ENCODE data around the gene STK32B. TPM values are rescaled to one million over a fixed set of nuclear protein-coding genes. Genes with fewer than 3 reads are reported as not detected.

The STK32B gene
- total and polyA plus RNA-seq, 2 experiments from 2014 or later: 0.71 to 2.3 TPM

DNA sequence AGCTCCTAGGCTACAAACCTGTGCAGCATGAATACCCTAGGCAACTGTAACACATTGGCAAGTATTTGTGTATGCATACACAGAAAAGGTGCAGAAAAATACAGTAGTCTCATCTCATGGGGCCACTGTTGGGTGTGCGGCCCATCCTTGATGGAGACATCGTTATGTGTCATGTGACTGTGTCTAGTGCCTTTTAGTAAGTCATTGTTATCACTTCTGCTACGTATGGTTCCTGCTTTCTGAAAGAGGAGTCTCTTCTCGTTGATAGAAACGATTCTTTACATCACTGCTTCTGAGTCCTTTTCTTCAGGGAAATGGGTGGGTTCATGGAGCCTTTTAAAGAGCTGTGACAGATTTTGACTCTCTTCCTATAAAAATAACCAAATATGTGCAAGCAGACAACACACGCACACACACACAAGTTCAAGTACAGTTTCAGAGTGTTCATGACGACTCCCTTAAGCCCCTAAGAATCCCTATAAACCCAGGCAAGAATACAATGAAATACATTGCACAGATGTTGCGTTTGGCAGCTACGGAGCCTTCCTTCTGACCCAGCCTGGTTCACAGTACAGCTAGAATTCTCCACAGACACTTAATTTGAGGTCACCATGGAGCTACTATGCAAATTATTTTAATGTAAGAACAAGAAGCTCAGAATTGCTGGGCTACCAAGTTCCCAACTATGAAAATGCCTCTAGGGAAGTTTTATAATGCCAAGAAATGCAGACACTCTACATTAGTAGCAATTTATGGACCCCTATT is 10.2 kb upstream of the STK32B start (continued):
- TF ChIP-seq, protein P1, sequence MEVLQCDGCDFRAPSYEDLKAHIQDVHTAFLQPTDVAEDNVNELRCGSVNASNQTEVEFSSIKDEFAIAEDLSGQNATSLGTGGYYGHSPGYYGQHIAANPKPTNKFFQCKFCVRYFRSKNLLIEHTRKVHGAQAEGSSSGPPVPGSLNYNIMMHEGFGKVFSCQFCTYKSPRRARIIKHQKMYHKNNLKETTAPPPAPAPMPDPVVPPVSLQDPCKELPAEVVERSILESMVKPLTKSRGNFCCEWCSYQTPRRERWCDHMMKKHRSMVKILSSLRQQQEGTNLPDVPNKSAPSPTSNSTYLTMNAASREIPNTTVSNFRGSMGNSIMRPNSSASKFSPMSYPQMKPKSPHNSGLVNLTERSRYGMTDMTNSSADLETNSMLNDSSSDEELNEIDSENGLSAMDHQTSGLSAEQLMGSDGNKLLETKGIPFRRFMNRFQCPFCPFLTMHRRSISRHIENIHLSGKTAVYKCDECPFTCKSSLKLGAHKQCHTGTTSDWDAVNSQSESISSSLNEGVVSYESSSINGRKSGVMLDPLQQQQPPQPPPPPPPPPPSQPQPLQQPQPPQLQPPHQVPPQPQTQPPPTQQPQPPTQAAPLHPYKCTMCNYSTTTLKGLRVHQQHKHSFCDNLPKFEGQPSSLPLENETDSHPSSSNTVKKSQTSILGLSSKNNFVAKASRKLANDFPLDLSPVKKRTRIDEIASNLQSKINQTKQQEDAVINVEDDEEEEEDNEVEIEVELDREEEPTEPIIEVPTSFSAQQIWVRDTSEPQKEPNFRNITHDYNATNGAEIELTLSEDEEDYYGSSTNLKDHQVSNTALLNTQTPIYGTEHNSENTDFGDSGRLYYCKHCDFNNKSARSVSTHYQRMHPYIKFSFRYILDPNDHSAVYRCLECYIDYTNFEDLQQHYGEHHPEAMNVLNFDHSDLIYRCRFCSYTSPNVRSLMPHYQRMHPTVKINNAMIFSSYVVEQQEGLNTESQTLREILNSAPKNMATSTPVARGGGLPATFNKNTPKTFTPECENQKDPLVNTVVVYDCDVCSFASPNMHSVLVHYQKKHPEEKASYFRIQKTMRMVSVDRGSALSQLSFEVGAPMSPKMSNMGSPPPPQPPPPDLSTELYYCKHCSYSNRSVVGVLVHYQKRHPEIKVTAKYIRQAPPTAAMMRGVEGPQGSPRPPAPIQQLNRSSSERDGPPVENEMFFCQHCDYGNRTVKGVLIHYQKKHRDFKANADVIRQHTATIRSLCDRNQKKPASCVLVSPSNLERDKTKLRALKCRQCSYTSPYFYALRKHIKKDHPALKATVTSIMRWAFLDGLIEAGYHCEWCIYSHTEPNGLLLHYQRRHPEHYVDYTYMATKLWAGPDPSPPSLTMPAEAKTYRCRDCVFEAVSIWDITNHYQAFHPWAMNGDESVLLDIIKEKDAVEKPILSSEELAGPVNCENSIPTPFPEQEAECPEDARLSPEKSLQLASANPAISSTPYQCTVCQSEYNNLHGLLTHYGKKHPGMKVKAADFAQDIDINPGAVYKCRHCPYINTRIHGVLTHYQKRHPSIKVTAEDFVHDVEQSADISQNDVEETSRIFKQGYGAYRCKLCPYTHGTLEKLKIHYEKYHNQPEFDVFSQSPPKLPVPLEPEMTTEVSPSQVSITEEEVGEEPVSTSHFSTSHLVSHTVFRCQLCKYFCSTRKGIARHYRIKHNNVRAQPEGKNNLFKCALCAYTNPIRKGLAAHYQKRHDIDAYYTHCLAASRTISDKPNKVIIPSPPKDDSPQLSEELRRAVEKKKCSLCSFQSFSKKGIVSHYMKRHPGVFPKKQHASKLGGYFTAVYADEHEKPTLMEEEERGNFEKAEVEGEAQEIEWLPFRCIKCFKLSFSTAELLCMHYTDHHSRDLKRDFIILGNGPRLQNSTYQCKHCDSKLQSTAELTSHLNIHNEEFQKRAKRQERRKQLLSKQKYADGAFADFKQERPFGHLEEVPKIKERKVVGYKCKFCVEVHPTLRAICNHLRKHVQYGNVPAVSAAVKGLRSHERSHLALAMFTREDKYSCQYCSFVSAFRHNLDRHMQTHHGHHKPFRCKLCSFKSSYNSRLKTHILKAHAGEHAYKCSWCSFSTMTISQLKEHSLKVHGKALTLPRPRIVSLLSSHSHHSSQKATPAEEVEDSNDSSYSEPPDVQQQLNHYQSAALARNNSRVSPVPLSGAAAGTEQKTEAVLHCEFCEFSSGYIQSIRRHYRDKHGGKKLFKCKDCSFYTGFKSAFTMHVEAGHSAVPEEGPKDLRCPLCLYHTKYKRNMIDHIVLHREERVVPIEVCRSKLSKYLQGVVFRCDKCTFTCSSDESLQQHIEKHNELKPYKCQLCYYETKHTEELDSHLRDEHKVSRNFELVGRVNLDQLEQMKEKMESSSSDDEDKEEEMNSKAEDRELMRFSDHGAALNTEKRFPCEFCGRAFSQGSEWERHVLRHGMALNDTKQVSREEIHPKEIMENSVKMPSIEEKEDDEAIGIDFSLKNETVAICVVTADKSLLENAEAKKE (CRISPR knock-in tag; IDR thresholded peaks at IDR 0.05): no peak
- TF ChIP-seq STAT1 (IDR thresholded peaks at IDR 0.05; ENCODE audit: unreplicated experiment): no peak

DNA sequence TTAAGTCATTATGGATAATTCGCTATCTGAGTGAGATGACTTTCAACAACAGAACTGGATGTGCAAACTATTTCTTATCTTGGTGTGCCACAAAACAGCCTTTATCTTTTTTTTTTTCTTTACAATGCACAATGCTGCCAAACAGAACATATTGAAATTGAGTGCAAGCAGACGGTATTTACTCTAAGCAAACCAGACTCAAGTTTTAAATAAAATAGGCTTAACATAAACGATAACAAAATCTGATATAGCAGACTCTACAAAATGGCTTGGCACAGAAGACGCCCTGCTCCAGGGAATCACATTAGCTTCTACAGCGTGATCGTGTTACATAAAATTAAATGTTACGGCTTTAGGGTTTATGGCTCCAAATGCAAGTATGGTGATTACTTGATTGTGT is 9.6 kb upstream of the STK32B start:
- no peaks in the 10 kb centered on the region for H3K36me3 ChIP-seq (ENCODE audit: insufficient read depth)
- H3K36me3 Mint-ChIP-seq (ENCODE audit: low read depth): no peaks in the 10 kb centered on the region
- no peaks in the 10 kb centered on the region; the same call in 1 of the 3 replicates for H3K4me1 Mint-ChIP-seq
- no peak overlapping the region for H3K4me2 ChIP-seq
- no peaks in the 10 kb centered on the region for H3F3A ChIP-seq (replicated peaks; ENCODE audit: low read depth)
- H3K4me1 ChIP-seq (ENCODE audit: insufficient read depth): no peaks in the 10 kb centered on the region
- no peak for DNase-seq (ENCODE audit: low spot score)
- no peaks in the 10 kb centered on the region; the same call in 2 of the 3 replicates for H3K9me3 Mint-ChIP-seq
- no peaks in the 10 kb centered on the region for H3K27me3 Mint-ChIP-seq (ENCODE audit: insufficient read depth, low read depth, poor library complexity)
- H3K27ac ChIP-seq (ENCODE audit: low read depth): no peak overlapping the region
- H3K4me3 ChIP-seq: no peak overlapping the region
- no peak for ATAC-seq
- no peaks in the 10 kb centered on the region for H4K20me1 ChIP-seq (replicated peaks; ENCODE audit: insufficient read depth)
- no peaks in the 10 kb centered on the region for H3K27me3 ChIP-seq (ENCODE audit: insufficient read depth)
- H3K9me2 ChIP-seq (ENCODE audit: insufficient read depth): peaks cover 8% of the 10 kb centered on the region
- no peak overlapping the region for H3K27ac Mint-ChIP-seq
- no peak overlapping the region for H3K4me3 Mint-ChIP-seq
- H2AFZ ChIP-seq: no peak overlapping the region
- H3K79me2 ChIP-seq (replicated peaks; ENCODE audit: insufficient read depth): no peaks in the 10 kb centered on the region
- no peak for TF ChIP-seq EZH2 (IDR thresholded peaks at IDR 0.05; ENCODE audit: low read depth, unreplicated experiment)
- no peak for TF ChIP-seq ZNF331 (CRISPR knock-in tag; IDR thresholded peaks at IDR 0.05; ENCODE audit: low read depth)
- no peak for TF ChIP-seq STAT1 (IDR thresholded peaks at IDR 0.05; ENCODE audit: unreplicated experiment)
- TF ChIP-seq, protein P2, sequence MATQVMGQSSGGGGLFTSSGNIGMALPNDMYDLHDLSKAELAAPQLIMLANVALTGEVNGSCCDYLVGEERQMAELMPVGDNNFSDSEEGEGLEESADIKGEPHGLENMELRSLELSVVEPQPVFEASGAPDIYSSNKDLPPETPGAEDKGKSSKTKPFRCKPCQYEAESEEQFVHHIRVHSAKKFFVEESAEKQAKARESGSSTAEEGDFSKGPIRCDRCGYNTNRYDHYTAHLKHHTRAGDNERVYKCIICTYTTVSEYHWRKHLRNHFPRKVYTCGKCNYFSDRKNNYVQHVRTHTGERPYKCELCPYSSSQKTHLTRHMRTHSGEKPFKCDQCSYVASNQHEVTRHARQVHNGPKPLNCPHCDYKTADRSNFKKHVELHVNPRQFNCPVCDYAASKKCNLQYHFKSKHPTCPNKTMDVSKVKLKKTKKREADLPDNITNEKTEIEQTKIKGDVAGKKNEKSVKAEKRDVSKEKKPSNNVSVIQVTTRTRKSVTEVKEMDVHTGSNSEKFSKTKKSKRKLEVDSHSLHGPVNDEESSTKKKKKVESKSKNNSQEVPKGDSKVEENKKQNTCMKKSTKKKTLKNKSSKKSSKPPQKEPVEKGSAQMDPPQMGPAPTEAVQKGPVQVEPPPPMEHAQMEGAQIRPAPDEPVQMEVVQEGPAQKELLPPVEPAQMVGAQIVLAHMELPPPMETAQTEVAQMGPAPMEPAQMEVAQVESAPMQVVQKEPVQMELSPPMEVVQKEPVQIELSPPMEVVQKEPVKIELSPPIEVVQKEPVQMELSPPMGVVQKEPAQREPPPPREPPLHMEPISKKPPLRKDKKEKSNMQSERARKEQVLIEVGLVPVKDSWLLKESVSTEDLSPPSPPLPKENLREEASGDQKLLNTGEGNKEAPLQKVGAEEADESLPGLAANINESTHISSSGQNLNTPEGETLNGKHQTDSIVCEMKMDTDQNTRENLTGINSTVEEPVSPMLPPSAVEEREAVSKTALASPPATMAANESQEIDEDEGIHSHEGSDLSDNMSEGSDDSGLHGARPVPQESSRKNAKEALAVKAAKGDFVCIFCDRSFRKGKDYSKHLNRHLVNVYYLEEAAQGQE (IDR thresholded peaks at IDR 0.05; ENCODE audit: unreplicated experiment): no peak
- TF ChIP-seq ZNF114 (CRISPR knock-in tag; IDR thresholded peaks at IDR 0.05): no peak
- TF ChIP-seq, protein P3, sequence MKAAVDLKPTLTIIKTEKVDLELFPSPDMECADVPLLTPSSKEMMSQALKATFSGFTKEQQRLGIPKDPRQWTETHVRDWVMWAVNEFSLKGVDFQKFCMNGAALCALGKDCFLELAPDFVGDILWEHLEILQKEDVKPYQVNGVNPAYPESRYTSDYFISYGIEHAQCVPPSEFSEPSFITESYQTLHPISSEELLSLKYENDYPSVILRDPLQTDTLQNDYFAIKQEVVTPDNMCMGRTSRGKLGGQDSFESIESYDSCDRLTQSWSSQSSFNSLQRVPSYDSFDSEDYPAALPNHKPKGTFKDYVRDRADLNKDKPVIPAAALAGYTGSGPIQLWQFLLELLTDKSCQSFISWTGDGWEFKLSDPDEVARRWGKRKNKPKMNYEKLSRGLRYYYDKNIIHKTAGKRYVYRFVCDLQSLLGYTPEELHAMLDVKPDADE (IDR thresholded peaks at IDR 0.05): no peak
